ENCODE data around the gene PLA2G2D. TPM values are rescaled to one million over a fixed set of nuclear protein-coding genes. Genes with fewer than 3 reads are reported as not detected.

PLA2G2D gene
- total RNA-seq, result not detected in 2 replicates

GRCh38 chr1:20119347-20119746, at the start of gene PLA2G2D:
Gene PLA2G2D, minus strand, starts transcription at chr1:20119536. Its CDS starts 38 bp downstream, at chr1:20119498.
- no peak for DNase-seq (ENCODE audit: low read depth)
- H3K4me3 ChIP-seq (ENCODE audit: low read depth, low read length), result no peak within 1 kb of the TSS
- TF ChIP-seq CTCF (IDR thresholded peaks at IDR 0.05; ENCODE audit: insufficient read depth, low read depth, low read length), result no peak

GRCh38 chr1:20168564-20169491, 49.5 kb upstream of the PLA2G2D start:
- no peak overlapping the region for H3K4me3 ChIP-seq (ENCODE audit: low read depth, low read length)
- no peak for DNase-seq (ENCODE audit: low read depth)
- TF ChIP-seq CTCF (IDR thresholded peaks at IDR 0.05; ENCODE audit: insufficient read depth, low read depth, low read length), result no peak

GRCh38 chr1:20167126-20167525, 47.8 kb upstream of the PLA2G2D start:
- no peak overlapping the region for H3K4me3 ChIP-seq (ENCODE audit: low read depth, low read length)
- DNase-seq (ENCODE audit: low read depth), result no peak

GRCh38 chr1:20166051-20166450, 46.7 kb upstream of the PLA2G2D start:
- no peak overlapping the region for H3K4me3 ChIP-seq (ENCODE audit: low read depth, low read length)
- DNase-seq (ENCODE audit: low read depth), result no peak
- TF ChIP-seq CTCF (IDR thresholded peaks at IDR 0.05; ENCODE audit: insufficient read depth, low read depth, low read length), result no peak

More at GRCh38 chr1:20167126-20167525, 47.8 kb upstream of the PLA2G2D start:
- no peak for TF ChIP-seq CTCF (IDR thresholded peaks at IDR 0.05; ENCODE audit: insufficient read depth, low read depth, low read length)

- DNase-seq (ENCODE audit: low read depth), result no peak
- TF ChIP-seq CTCF (IDR thresholded peaks at IDR 0.05; ENCODE audit: insufficient read depth, low read depth, low read length), result peak; percentile 36
- no peak overlapping the region for H3K4me3 ChIP-seq (ENCODE audit: low read depth, low read length)
Observed at GRCh38 chr1:20165522-20165951, 46.2 kb upstream of the PLA2G2D start.

- DNase-seq (ENCODE audit: low read depth), result peak; percentile 8
- no peak overlapping the region for H3K4me3 ChIP-seq (ENCODE audit: low read depth, low read length)
Observed at GRCh38 chr1:20164694-20165202, 45.4 kb upstream of the PLA2G2D start.

More at GRCh38 chr1:20164694-20165202, 45.4 kb upstream of the PLA2G2D start:
- no peak for TF ChIP-seq CTCF (IDR thresholded peaks at IDR 0.05; ENCODE audit: insufficient read depth, low read depth, low read length)

Measured in fibroblast of villous mesenchyme (primary cell).